WTC11 (cell line): ENCODE results near the gene CEP170B. TPM values are rescaled to one million over a fixed set of nuclear protein-coding genes. Genes with fewer than 3 reads are reported as not detected.

Experiments used
- CREM ChIP-seq: sonication (generic); formaldehyde crosslinking; IDR thresholded peaks from 2 replicates; pipeline ENCODE4 v1.8.1; 2022; ENCODE audit warnings: mild to moderate bottlenecking, missing genetic modification reagents, moderate library complexity
- ELF4 ChIP-seq: sonication (generic); formaldehyde crosslinking; IDR thresholded peaks from 2 replicates; pipeline ENCODE4 v1.8.1; 2022; ENCODE audit warnings: low read depth, mild to moderate bottlenecking, moderate library complexity, missing genetic modification reagents
- FOXP1 ChIP-seq: sonication (generic); formaldehyde crosslinking; IDR thresholded peaks from 2 replicates; pipeline ENCODE4 v1.8.0; 2022; ENCODE audit warnings: missing genetic modification reagents, mild to moderate bottlenecking, moderate library complexity, borderline replicate concordance
- JUN ChIP-seq: sonication (generic); formaldehyde crosslinking; IDR thresholded peaks from 2 replicates; pipeline ENCODE4 v1.8.0; 2023; ENCODE audit warnings: mild to moderate bottlenecking, missing genetic modification reagents
- PRRX2 ChIP-seq: fragments of 250-450 bp; sonication (Bioruptor Pico); IDR thresholded peaks from 2 replicates; pipeline ENCODE4 v1.8.0; 2021; ENCODE audit warnings: mild to moderate bottlenecking
- ZNF396 ChIP-seq: fragments of 250-450 bp; sonication (Bioruptor Pico); IDR thresholded peaks from 2 replicates; pipeline ENCODE4 v1.8.0; 2021; ENCODE audit warnings: mild to moderate bottlenecking, moderate library complexity, borderline replicate concordance
- total RNA-seq: library from RNA; stranded (reverse); gene quantifications from 3 replicates; pipeline ENCODE4 v1.2.3, GENCODE V29; 2021
- TF ChIP-seq, protein P1 (sequence below): fragments of 250-450 bp; sonication (Bioruptor Pico); IDR thresholded peaks from 2 replicates; pipeline ENCODE4 v1.9.0; 2021; ENCODE audit warnings: moderate library complexity, mild to moderate bottlenecking, inconsistent platforms, borderline replicate concordance
- TF ChIP-seq, protein P2 (sequence below): fragments of 250-450 bp; sonication (Bioruptor Pico); IDR thresholded peaks from 2 replicates; pipeline ENCODE4 v1.9.0; 2021; ENCODE audit warnings: mild to moderate bottlenecking
- TF ChIP-seq, protein P3 (sequence below): sonication (generic); formaldehyde crosslinking; IDR thresholded peaks from 2 replicates; pipeline ENCODE4 v1.8.1; 2023; ENCODE audit warnings: mild to moderate bottlenecking, missing genetic modification reagents, borderline replicate concordance
- TF ChIP-seq, protein P4 (sequence below): sonication (generic); formaldehyde crosslinking; IDR thresholded peaks from 2 replicates; pipeline ENCODE4 v1.8.0; 2023; ENCODE audit warnings: missing genetic modification reagents, mild to moderate bottlenecking, borderline replicate concordance
- TF ChIP-seq, protein P5 (sequence below): fragments of 250-450 bp; sonication (Bioruptor Pico); IDR thresholded peaks from 2 replicates; pipeline ENCODE4 v2.1.2; 2022; ENCODE audit warnings: mild to moderate bottlenecking, moderate library complexity
- TF ChIP-seq, protein P6 (sequence below): fragments of 250-450 bp; sonication (Bioruptor Pico); IDR thresholded peaks from 2 replicates; pipeline ENCODE4 v1.9.0; 2021; ENCODE audit warnings: mild to moderate bottlenecking
- TF ChIP-seq, protein P7 (sequence below): sonication (generic); formaldehyde crosslinking; IDR thresholded peaks from 2 replicates; pipeline ENCODE4 v1.8.1; 2023; ENCODE audit warnings: mild to moderate bottlenecking, missing genetic modification reagents, moderate library complexity

The CEP170B gene
- total RNA-seq, 1 experiment from 2014 or later, result 47.0 TPM

DNA sequence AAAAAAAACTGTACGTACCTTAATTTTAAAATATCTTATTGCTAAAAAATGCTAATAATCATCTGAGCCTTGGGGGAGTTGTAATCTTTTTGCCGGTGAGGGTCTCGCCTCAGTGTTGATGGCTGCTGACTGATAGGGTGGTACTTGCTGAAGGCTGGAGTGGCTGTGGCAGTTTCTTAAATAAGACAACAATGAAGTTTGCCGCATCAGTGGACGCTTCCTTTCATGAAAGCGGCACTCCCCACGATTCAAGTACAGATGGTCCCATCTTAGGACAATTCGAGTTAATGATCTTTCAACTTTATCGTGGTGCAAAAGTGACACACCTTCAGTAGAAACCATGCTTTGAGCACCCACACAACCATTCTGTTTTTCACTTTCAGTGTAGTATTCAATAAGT lies 52.0 kb downstream of the CEP170B start (continued):
- TF ChIP-seq, protein P1, sequence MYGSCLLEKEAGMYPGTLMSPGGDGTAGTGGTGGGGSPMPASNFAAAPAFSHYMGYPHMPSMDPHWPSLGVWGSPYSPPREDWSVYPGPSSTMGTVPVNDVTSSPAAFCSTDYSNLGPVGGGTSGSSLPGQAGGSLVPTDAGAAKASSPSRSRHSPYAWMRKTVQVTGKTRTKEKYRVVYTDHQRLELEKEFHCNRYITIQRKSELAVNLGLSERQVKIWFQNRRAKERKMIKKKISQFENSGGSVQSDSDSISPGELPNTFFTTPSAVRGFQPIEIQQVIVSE (CRISPR knock-in tag), result no peak
- TF ChIP-seq FOXP1 (CRISPR knock-in tag), result no peak
- TF ChIP-seq PRRX2, result no peak
- TF ChIP-seq, protein P2, sequence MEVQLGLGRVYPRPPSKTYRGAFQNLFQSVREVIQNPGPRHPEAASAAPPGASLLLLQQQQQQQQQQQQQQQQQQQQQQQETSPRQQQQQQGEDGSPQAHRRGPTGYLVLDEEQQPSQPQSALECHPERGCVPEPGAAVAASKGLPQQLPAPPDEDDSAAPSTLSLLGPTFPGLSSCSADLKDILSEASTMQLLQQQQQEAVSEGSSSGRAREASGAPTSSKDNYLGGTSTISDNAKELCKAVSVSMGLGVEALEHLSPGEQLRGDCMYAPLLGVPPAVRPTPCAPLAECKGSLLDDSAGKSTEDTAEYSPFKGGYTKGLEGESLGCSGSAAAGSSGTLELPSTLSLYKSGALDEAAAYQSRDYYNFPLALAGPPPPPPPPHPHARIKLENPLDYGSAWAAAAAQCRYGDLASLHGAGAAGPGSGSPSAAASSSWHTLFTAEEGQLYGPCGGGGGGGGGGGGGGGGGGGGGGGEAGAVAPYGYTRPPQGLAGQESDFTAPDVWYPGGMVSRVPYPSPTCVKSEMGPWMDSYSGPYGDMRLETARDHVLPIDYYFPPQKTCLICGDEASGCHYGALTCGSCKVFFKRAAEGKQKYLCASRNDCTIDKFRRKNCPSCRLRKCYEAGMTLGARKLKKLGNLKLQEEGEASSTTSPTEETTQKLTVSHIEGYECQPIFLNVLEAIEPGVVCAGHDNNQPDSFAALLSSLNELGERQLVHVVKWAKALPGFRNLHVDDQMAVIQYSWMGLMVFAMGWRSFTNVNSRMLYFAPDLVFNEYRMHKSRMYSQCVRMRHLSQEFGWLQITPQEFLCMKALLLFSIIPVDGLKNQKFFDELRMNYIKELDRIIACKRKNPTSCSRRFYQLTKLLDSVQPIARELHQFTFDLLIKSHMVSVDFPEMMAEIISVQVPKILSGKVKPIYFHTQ, result no peak
- TF ChIP-seq, protein P3, sequence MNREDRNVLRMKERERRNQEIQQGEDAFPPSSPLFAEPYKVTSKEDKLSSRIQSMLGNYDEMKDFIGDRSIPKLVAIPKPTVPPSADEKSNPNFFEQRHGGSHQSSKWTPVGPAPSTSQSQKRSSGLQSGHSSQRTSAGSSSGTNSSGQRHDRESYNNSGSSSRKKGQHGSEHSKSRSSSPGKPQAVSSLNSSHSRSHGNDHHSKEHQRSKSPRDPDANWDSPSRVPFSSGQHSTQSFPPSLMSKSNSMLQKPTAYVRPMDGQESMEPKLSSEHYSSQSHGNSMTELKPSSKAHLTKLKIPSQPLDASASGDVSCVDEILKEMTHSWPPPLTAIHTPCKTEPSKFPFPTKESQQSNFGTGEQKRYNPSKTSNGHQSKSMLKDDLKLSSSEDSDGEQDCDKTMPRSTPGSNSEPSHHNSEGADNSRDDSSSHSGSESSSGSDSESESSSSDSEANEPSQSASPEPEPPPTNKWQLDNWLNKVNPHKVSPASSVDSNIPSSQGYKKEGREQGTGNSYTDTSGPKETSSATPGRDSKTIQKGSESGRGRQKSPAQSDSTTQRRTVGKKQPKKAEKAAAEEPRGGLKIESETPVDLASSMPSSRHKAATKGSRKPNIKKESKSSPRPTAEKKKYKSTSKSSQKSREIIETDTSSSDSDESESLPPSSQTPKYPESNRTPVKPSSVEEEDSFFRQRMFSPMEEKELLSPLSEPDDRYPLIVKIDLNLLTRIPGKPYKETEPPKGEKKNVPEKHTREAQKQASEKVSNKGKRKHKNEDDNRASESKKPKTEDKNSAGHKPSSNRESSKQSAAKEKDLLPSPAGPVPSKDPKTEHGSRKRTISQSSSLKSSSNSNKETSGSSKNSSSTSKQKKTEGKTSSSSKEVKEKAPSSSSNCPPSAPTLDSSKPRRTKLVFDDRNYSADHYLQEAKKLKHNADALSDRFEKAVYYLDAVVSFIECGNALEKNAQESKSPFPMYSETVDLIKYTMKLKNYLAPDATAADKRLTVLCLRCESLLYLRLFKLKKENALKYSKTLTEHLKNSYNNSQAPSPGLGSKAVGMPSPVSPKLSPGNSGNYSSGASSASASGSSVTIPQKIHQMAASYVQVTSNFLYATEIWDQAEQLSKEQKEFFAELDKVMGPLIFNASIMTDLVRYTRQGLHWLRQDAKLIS (CRISPR knock-in tag), result no peak
- TF ChIP-seq, protein P4, sequence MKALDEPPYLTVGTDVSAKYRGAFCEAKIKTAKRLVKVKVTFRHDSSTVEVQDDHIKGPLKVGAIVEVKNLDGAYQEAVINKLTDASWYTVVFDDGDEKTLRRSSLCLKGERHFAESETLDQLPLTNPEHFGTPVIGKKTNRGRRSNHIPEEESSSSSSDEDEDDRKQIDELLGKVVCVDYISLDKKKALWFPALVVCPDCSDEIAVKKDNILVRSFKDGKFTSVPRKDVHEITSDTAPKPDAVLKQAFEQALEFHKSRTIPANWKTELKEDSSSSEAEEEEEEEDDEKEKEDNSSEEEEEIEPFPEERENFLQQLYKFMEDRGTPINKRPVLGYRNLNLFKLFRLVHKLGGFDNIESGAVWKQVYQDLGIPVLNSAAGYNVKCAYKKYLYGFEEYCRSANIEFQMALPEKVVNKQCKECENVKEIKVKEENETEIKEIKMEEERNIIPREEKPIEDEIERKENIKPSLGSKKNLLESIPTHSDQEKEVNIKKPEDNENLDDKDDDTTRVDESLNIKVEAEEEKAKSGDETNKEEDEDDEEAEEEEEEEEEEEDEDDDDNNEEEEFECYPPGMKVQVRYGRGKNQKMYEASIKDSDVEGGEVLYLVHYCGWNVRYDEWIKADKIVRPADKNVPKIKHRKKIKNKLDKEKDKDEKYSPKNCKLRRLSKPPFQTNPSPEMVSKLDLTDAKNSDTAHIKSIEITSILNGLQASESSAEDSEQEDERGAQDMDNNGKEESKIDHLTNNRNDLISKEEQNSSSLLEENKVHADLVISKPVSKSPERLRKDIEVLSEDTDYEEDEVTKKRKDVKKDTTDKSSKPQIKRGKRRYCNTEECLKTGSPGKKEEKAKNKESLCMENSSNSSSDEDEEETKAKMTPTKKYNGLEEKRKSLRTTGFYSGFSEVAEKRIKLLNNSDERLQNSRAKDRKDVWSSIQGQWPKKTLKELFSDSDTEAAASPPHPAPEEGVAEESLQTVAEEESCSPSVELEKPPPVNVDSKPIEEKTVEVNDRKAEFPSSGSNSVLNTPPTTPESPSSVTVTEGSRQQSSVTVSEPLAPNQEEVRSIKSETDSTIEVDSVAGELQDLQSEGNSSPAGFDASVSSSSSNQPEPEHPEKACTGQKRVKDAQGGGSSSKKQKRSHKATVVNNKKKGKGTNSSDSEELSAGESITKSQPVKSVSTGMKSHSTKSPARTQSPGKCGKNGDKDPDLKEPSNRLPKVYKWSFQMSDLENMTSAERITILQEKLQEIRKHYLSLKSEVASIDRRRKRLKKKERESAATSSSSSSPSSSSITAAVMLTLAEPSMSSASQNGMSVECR (CRISPR knock-in tag), result no peak
- TF ChIP-seq, protein P5, sequence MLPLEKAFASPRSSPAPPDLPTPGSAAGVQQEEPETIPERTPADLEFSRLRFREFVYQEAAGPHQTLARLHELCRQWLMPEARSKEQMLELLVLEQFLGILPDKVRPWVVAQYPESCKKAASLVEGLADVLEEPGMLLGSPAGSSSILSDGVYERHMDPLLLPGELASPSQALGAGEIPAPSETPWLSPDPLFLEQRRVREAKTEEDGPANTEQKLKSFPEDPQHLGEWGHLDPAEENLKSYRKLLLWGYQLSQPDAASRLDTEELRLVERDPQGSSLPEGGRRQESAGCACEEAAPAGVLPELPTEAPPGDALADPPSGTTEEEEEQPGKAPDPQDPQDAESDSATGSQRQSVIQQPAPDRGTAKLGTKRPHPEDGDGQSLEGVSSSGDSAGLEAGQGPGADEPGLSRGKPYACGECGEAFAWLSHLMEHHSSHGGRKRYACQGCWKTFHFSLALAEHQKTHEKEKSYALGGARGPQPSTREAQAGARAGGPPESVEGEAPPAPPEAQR (CRISPR knock-in tag), result no peak
- TF ChIP-seq, protein P6, sequence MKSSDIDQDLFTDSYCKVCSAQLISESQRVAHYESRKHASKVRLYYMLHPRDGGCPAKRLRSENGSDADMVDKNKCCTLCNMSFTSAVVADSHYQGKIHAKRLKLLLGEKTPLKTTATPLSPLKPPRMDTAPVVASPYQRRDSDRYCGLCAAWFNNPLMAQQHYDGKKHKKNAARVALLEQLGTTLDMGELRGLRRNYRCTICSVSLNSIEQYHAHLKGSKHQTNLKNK (CRISPR knock-in tag), result no peak
- no peak for TF ChIP-seq JUN (CRISPR knock-in tag)
- TF ChIP-seq, protein P7, sequence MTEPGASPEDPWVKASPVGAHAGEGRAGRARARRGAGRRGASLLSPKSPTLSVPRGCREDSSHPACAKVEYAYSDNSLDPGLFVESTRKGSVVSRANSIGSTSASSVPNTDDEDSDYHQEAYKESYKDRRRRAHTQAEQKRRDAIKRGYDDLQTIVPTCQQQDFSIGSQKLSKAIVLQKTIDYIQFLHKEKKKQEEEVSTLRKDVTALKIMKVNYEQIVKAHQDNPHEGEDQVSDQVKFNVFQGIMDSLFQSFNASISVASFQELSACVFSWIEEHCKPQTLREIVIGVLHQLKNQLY (CRISPR knock-in tag), result no peak
- TF ChIP-seq ELF4, result no peak
- no peak for TF ChIP-seq ZNF396 (CRISPR knock-in tag)
- no peak for TF ChIP-seq CREM (CRISPR knock-in tag)
